ENCODE data around the gene COLEC11.

The COLEC11 gene

GRCh38 chr2:3601561-3602271 is 6.8 kb downstream of the COLEC11 start:
- TF ChIP-seq CTCF (conservative IDR thresholded peaks at IDR 0.05) (no peak), ZFX (IDR thresholded peaks at IDR 0.05) (no peak)
- H3K27ac ChIP-seq, result no peak overlapping the region

GRCh38 chr2:3602553-3603339 is 7.8 kb downstream of the COLEC11 start:
- no peak overlapping the region for H3K27ac ChIP-seq
- TF ChIP-seq CTCF (conservative IDR thresholded peaks at IDR 0.05) (no peak), ZFX (IDR thresholded peaks at IDR 0.05) (no peak)

- TF ChIP-seq ZFX (IDR thresholded peaks at IDR 0.05) (no peak), CTCF (conservative IDR thresholded peaks at IDR 0.05) (no peak)
- H3K27ac ChIP-seq, result no peak overlapping the region
Observed at GRCh38 chr2:3603536-3604206, 8.8 kb downstream of the COLEC11 start.

- no peak overlapping the region for H3K27ac ChIP-seq
- TF ChIP-seq CTCF (conservative IDR thresholded peaks at IDR 0.05) (no peak), ZFX (IDR thresholded peaks at IDR 0.05) (no peak)
Observed at GRCh38 chr2:3604207-3604877, 9.4 kb downstream of the COLEC11 start.

GRCh38 chr2:3604991-3605961 is 10.4 kb downstream of the COLEC11 start:
- TF ChIP-seq ZFX (IDR thresholded peaks at IDR 0.05), result no peak
- no peak for TF ChIP-seq CTCF (conservative IDR thresholded peaks at IDR 0.05)
- H3K27ac ChIP-seq, result no peak overlapping the region

GRCh38 chr2:3606028-3606369 is 11.1 kb downstream of the COLEC11 start:
- no peak overlapping the region for H3K27ac ChIP-seq
- TF ChIP-seq ZFX (IDR thresholded peaks at IDR 0.05), result no peak
- no peak for TF ChIP-seq CTCF (conservative IDR thresholded peaks at IDR 0.05)

All from C4-2B (cell line).